NCI-H1930 (cell line): Measurements from ENCODE around the gene BRWD1.
A peak's percentile ranks its signal among the peaks of the same experiment; 100 is the strongest.

Experiments used
- DNase-seq, 2 experiments: peaks; one replicate each; lab custom pipeline; 2025; lab: John Stamatoyannopoulos, UW

Gene BRWD1

DNA sequence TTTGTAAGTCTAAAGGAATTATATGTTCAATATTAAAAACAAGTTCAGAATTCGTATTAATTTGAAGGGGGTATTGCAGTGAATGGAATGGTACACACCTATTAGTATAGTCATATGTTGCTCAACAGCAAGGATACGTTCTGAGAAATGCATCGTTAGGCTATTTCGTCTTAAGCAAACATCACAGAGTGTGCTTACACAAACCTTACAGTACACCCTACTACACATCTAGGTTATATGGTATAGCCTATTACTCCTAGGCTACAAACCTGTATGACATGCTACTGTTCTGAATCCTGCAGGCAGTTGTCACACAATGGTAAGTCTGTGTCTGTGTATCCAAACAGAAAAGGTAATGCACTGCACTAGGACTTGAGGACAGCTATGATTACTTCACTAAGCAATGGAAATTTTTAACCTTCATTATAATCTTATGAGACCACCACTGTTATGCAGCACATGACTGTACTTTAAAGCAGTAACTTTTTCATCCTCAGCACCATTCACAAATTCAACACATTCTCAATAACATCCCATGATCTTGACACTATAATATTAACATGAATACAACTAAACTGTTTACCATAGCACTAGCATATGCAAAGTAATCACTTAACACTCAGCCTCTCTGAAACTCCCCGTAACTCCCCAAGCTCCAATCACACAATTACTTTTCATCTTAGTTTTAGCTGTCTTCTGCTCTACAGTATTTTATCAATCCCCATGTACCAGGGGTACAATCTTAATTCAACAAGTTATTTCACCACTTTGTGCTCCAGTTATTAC lies 115.8 kb downstream of the BRWD1 start:
- DNase-seq = no peak

DNA sequence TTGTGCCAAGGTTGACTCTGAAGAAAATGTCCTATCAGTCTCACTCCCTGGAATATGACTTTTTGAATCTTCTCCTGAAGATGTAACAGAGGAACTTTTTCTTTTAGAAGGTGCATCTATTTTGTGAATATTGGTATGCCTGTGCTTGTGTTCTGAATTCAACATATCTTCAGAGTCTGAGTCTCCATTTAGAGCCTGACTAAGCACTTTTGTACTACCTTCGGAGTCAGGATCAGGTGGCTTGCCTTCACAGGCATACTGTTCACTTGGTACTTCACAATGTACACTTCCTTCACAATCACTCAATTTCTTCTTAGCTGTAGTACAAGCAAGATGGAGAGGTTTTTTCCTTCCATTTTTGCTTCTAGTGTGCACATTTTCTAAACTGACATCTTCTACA lies 116.6 kb downstream of the BRWD1 start:
- DNase-seq = no peak

DNA sequence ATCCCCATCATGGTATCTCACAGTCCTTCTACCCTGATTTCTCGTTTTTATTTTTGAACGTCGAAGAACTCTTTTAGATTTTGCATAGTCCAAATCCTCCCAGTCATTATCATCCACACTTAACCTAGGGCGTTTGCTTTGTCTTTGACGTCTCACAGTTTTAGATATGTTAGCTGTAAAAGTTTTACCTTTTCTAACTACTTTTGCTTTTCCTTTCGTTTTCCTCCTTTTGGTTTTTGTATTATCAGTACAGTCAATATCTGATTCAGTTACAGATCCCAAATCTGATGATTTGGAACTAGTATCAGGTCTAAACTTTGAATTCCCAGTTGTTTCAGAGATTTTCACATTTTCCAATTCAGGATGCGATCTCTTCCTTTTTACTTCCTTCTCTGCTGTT lies 117.1 kb downstream of the BRWD1 start:
- no peak for DNase-seq

DNA sequence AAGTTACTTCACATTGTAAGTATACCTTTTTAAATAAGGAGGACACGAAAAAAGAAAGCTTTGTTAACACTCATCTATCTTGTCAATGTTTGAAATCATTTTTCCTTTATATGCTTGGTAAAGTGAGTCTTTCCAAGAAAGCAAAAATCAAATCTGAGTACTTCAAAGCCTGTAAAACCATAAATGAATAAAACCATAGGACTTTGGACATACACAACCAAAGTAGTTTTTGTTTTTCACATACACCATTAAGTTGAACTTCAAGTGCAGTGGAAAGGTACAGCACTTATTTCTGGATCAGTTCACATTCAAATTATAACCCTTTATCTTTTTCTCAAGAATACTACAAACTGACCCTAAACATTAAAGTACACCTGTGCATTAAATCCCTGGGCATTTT lies 120.1 kb downstream of the BRWD1 start:
- DNase-seq = no peak

DNA sequence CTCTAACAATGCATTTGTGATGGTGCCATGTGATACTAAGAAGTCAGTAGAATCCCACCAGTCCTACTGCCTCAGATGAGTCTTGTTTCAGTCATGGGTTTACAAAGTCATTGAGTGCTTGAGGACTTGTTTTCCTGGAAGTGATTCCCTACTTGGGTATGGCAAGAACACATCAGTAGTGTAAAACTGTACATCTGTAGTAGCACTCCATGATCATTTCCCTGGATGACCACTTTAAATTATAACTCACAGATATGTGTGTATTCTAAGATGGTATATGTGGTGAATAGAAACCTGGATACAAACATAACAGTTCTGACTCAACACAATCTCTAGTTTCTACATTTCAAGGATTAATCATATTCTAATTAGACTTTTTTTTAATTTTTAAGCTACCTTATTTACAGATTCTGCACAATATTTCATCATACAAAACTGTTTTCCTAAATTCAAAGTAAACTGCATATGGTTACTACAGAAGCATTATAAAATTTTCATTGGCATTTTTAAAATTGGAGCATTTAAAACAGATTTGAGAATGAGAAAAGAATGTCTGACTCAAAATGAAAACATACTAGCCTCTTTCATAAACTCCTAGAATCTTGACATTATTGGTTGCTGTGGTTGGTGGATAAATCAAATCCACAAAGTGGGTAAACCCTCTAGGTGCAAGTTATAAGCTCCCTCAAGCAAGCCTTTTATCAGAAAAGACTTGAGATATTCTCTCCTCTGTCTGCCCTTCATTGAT lies 123.4 kb downstream of the BRWD1 start:
- no peak for DNase-seq

DNA sequence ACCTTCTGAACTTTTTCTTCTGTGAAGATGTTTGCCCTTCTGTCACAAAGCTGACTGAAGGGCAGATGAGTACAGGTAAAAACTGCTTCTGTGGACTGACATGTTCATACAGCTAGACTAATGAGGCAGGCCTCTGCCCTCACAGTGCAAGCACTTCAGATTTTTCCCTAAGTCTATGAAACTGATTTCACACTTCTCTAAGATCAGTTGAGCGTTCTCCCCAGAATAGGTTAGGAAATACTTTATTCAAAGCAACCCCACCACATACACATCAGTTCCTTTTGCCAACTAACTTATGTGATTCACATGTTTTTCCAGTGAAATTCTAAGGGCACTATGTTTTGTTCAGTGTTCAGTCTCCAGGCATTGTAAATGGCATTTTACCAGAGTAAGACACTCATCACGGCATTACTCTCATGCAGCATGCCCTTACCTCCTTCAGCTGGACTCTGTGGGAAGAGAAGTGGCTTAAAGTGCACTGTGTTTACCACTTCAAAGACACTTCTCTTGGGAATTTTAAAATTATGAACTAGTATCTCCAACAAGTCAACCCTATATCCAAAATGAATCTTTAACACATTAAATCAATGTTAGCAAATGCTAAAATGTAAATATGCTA lies 124.8 kb downstream of the BRWD1 start:
- DNase-seq = no peak

DNA sequence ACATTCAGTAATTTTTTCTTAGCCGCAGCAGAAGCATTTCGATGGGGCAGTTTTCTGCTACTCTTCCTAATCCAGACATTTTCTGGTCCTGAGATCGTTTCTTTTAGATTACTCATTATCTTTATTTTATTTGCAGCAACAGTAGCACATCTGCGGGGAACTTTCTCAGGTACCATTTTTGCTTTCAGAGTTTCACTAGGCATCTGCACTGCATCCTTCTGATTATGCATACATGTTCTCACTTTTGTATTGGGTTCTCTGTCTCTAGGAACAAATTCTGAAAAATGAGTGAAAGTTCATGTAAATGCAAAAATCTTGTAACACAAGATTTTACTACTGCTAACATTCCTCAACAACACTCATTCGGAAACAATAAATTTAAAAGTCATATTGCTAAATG lies 126.3 kb downstream of the BRWD1 start:
- DNase-seq = no peak

DNA sequence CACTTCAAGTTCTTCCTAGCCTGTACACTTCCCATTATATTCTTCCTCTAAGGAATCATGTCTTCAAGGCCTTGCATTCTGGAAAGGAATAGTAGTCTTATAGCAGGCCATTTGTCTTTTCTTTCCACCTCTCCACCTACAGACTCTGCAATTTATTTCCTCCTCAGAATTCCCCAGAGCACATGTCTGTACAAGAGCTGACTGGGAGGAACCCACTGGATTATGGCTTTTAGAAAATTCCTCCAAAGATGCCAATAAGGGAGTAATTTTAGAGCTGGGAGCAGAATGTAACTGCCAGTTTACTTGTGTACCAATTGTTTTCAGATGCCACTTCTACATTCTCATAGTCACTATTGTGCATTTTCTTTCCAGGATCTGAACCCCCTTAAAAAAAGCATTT lies 126.8 kb downstream of the BRWD1 start:
- no peak for DNase-seq

DNA sequence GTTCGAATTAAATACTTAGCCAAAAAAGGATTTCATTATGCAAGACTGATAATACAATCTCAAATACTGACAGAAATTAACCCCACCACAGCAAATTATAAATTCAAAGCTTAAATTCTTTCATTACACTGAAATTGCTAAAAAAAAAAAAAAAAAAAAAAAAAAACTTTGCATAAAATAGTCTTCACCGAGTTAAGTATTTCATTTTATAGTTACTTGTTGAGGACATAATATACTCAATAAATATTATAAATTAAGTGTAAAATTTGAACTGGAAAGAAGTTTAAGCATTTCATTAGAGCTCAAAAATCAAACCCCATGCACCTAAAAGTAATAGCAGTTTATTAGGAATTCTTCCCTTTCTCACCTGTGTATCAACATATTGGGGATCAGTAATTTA lies 128.3 kb downstream of the BRWD1 start:
- no peak for DNase-seq

DNA sequence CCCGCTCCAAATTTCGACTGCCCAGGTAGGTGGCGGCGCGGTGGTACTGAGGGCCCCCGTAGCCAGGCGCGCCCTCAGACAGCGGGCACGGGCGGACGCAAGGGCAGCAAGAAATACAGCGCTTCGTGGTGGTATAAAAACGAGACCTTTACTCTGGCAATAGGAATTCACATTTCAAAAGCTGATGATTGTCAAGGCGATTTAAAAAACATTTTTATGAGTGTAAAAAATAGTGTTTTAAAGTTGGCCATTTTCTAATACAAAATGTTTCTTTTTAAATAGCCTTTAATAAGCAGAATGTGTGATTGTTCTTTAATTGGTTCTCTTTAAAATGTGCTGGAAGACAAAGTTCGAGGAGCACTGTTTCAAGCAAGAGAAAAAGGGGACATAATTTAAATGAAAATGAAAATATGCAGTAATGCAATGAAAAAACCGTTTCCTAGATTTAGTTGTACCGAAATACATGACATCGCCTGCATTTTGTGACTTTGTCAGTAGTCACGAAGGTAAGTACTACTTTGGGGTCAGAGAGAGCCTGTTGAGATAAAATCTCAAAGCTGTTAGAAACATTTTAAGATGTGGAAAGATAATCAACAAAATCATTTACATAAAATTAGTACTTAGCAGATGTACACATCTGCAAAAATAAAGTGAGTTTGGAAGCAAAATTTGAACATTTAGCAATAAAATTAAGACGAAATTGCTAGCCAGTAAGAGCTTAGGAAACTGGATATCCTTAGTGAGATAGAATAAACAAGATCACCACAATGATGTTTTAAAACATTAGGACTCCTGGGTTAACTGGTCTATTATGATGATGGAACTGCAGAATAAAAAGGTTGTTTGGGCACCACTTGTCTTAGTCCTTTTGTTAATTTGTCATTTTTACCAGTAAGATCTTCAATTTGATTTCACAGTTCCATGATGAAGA lies 129.1 kb downstream of the BRWD1 start:
- DNase-seq = peak in 1 of 2 experiments; percentile 12

DNA sequence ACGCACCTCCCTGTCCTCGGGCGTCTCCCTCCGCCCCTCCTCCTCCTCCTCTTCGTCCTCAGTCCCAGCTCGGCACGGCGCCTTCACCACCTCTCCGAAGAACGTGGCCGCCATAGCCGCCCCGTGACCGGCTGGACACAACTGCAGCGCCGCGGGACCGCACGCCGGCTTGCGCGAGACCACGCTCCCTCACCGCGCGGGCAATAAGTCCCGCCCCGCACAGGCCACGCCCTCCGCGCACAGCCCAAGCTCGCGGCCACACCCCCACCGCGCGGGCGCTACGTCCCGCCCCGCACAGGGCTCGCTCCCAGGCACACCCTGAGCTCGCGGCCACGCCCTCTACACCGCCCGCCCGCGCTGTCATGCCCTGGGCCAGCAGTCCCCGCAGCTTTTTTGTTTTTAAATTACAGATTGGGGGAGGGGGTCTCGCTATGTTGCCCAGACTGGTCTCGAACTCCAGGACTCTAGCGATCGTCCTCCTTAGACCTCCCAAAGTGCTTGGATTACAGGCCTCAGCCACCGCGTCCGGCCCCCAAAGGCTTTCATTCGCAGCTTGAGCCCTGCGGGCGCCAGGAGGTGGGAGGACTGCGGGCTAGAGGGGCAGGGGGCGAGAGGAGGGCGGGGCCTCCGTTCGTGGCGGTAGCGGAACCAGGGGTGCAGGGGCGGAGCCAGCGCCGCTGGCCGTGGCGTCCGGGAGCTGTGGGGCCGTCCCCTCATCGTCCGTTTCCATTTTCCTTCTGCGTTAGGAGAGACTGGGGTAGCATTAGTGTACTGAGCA lies 130.0 kb downstream of the BRWD1 start, which contains the start of gene PSMG1:
PSMG1 (minus strand) TSS at position 180 of the 778 bp plus-strand sequence; CDS start at position 114, 66 bp downstream.
- peak; percentile 83 to 93 for DNase-seq

DNA sequence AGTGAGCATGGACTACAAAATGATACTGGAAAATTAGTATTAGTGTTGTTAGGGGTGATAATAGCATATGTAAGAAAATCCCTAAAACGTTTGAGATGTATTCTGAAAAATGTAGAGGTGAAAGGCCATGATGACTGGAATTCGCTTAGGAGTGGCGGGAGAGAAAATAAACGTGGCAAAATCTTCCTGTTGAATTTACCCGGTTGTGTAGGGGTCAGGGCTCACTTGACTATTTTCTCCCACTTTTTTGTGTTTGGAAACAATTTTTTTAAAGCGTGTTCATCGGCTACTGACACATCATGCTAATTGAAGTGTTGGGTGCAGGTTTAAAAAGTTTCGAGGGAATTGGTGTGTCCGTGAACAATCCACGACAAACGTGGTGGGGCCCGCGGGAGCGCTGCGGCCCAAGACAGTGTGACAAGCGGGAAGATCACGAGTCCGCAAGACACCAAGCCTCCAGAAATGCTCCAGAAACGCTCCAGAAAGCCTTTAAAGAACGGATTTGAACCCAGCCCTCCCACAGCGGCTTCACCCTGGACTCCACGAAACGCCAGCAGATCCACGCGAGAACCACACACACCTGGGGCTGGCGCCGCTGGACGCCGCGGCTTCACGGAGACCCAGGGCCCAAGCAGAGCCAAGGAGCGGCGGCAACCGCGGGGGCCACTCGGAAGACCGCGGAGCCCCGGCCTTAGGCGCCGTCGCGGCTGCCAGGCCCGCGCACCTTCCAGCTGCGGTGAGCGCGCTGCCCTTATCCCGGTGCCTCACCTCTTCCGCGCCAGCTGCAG lies 130.8 kb downstream of the BRWD1 start:
- DNase-seq = no peak

DNA sequence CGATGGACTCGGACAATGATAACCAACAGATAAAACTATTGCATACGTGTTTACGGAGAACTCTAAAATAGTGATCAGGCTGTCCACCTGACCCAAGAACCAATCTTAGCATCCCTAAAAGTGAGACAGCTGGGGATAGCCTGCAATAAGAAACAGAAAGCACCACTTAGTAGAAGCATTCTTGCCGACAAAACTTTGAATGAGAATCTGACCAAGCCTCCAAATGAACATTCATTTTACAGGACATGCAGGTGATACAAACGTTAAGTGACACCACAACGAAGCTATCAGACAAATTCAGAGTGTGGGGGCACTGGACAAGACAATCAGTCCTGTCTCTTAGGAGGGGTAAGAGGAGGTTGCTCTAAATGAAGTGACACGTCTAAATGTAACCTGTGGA lies 131.4 kb downstream of the BRWD1 start:
- DNase-seq = no peak

DNA sequence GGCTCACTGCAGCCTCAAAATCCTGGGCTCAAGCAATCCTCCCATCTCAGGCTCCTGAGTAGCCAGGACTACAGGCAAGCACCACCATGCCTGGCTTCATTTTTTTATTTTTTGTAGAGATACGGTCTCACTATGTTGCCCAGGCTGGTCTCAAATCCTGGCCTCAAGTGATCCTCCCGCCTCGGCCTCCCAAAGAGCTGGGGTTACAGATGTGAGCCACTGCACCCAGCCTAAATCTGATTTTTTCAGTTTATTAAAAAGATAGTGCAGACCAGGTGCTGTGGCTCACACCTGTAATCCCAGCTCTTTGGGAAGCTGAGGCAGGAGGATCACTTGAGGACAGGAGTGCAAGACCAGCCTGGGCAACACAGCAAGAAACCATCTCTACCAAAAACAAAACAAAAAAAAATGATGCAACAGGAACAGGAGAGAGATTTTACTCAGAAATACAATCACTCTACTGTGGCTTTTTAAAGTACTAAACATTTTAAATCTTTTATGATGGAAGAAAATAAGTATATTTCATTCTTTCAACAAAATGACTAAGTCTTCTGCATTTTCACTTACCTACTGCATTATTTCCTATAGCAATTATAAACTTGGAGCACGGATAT lies 132.1 kb downstream of the BRWD1 start:
- DNase-seq = no peak

DNA sequence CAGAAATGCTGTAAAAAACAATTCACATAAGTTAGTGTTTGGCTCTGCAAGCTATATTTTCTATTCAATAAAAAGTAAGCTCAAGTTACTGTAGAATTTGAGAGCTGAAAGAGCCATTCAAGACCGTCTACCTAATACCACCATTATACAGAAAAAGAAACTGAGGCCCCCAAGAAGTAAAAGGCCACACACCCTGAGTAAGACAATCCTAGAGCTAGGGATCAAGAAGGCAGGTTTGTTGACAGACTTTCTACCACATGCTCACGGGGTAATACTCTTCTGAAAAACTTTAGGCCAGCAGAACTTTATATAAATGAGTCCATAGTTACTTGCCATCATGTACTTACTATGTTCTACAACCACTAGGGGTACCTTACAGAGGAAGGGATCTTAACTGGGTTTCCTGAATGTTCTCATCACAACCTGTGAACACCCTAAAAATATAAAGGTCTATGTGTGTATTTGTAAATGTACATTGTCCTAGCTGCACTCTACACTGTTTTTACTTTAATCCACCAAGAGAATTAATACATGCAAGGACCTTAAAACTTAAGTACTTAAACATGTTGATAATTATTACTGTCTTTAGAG lies 132.9 kb downstream of the BRWD1 start:
- DNase-seq = no peak

DNA sequence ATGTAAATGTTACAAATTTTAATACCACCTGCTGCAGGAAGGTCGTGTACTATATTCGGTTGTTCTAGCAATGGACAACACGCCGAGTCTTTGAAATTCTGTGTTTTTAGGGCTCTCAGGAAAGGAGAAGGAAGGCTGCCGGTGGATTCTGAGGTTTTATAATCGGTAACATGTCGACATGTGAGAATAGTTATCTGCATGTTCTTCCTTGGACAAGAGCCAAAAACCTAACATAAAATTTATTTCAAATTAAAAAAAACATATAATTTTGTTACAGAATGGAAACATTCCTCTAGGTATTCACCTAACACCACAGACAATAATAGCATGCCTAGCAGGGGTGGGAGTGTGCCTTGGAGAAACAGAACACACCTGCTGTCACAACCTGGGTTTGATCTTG lies 135.0 kb downstream of the BRWD1 start:
- DNase-seq = no peak

DNA sequence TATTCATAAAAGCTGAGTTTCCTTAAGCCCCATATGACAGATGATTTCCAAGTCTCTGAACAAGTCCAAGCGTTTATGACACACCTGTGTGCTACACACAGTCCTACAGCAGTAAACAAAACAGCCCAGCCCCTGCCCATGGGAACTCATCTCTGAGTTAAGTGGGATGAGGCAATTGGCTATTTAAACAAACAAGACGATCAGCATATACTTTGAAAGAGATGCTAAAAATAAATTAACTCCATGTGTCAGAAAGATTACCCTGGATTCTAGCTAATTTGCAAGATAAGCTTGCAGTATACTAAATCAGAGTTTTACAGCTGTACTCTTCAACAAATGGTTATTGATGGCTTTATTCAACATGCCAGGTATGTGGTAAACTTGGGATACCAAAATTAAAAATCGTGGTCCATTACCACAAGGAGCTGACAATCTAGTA lies 137.1 kb downstream of the BRWD1 start:
- DNase-seq = peak in 1 of 2 experiments; percentile 13

DNA sequence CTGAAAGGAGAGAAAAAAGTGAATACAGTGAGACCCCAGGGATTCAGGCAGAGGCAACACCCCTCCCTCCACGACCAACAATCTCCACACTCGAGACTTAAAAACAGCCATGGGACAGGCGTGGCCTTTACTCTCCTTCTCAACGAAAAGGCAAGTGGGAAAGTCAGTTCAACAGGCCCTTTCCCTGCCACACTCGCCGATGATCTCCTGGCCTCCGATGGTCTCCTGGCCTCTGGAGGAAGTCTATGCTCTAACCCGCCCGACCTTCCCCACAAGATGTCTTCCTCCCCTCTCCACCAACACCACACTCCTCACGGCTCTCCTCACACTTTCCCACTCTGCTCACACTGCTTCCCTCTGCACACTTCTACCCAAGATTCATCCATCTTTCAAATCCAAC lies 137.8 kb downstream of the BRWD1 start:
- DNase-seq = no peak

DNA sequence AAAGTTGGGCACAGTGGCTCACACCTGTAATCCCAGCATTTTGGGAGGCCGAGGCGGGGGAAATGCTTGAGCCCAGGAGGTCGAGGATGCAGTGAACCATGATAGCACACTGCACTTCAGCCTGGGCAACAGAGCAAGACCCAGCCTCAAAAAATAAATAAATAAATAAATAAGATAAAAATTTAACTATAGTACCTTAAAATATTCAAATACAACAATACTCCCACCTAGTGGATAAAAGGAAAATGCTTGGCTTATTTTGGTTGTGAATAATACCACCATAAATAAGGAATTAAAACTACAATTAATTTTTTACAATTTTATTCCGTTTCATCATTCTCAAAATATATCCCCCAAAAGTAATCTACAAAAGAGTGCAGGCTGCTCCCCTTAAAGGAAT lies 138.3 kb downstream of the BRWD1 start:
- DNase-seq = no peak
